Measurements from ENCODE around the gene MPRIP.

GRCh38 chr17:17071531-17072360 lies 29.5 kb downstream of the MPRIP start:
- TF ChIP-seq POLR2A (IDR thresholded peaks at IDR 0.05) (no peak), CTCF (IDR thresholded peaks at IDR 0.05) (no peak)

Measured in Peyer's patch (tissue), 4 donors.